PC-3 (cell line): Measurements from ENCODE around the gene METTL3.

Source experiments
- EZH2 ChIP-seq: fragments of 300-600 bp; sonication (generic); IDR thresholded peaks from one replicate; pipeline ENCODE4 v1.6.1; 2017; ENCODE audit warnings: antibody characterized with exemption, mild to moderate bottlenecking, low read length; ENCODE audit not compliant: unreplicated experiment
- EZH2phosphoT487 ChIP-seq: fragments of 300-600 bp; sonication (generic); IDR thresholded peaks from 2 replicates; pipeline ENCODE4 v1.6.1; 2018; ENCODE audit warnings: mild to moderate bottlenecking, antibody characterized with exemption, low read length, borderline replicate concordance
- TF ChIP-seq, protein P1 (sequence below): fragments of 300-600 bp; sonication (generic); conservative IDR thresholded peaks from 2 replicates; pipeline ENCODE4 v1.5.1; 2017; ENCODE audit warnings: antibody characterized with exemption, low read depth, mild to moderate bottlenecking, low read length

DNA sequence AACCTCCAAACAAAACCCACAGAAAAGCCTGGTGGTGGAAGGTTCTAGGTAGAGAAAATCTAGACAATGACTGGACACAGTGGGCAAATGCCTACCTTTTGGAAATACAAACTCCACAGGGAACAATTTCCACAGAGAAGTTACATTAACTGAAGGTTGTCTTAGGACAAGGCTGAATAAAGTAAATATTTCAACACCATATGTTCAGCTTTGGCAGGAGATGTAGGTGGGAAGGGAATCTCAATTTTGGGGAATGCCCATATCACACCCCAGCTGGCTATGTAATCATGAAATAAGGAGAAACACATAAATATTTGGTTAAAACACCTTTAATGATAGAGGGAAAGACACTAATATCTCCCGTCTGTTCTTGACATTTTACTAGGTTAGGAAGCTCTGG lies 9.6 kb upstream of the METTL3 start:
- no peak for TF ChIP-seq EZH2
- TF ChIP-seq, protein P1, sequence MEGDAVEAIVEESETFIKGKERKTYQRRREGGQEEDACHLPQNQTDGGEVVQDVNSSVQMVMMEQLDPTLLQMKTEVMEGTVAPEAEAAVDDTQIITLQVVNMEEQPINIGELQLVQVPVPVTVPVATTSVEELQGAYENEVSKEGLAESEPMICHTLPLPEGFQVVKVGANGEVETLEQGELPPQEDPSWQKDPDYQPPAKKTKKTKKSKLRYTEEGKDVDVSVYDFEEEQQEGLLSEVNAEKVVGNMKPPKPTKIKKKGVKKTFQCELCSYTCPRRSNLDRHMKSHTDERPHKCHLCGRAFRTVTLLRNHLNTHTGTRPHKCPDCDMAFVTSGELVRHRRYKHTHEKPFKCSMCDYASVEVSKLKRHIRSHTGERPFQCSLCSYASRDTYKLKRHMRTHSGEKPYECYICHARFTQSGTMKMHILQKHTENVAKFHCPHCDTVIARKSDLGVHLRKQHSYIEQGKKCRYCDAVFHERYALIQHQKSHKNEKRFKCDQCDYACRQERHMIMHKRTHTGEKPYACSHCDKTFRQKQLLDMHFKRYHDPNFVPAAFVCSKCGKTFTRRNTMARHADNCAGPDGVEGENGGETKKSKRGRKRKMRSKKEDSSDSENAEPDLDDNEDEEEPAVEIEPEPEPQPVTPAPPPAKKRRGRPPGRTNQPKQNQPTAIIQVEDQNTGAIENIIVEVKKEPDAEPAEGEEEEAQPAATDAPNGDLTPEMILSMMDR = no peak
- TF ChIP-seq EZH2phosphoT487 = no peak
